GM06990 (cell line): ENCODE measurements around the gene RIBC1.
"Not testable (repeated sequence)": the region's sequence is repeated elsewhere in the genome, so short reads cannot be mapped to it uniquely, and the experiment has no call there.

ENCODE experiments used
- DNase-seq: peaks from one replicate; pipeline ENCODE4 v3.0.0-alpha.2; 2011; ENCODE audit not compliant: insufficient read length; ENCODE audit errors: extremely low read depth
- H3K27me3 ChIP-seq: replicated peaks from 2 replicates; pipeline ENCODE4 v1.6.0; 2011; ENCODE audit warnings: low read length; ENCODE audit not compliant: control insufficient read depth, insufficient read depth
- H3K36me3 ChIP-seq: 2 replicates; pipeline ENCODE4 v1.5.1; 2011; ENCODE audit warnings: low read length; ENCODE audit not compliant: control insufficient read depth, insufficient read depth
- H3K4me3 ChIP-seq: replicated peaks from 2 replicates; pipeline ENCODE4 v1.5.1; 2011; ENCODE audit warnings: low read depth, mild to moderate bottlenecking, control low read depth, low read length
- CTCF ChIP-seq: IDR thresholded peaks from 2 replicates; pipeline ENCODE4 v1.5.1; 2011; ENCODE audit warnings: low read length, control low read depth, mild to moderate bottlenecking, inconsistent platforms; ENCODE audit not compliant: insufficient read depth, poor library complexity, severe bottlenecking

RIBC1 gene

GRCh38 chrX:53403535-53403934, 19.1 kb upstream of the RIBC1 start:
- Histone ChIP-seq H3K4me3 (no peak overlapping the region), H3K27me3 (no peaks in the 10 kb centered on the region), H3K36me3 (peaks cover 27% of the 10 kb centered on the region)
- DNase-seq = no peak
- no peak for TF ChIP-seq CTCF

- H3K27me3 ChIP-seq = no peaks in the 10 kb centered on the region
- DNase-seq = no peak
- H3K36me3 ChIP-seq = peaks cover 35% of the 10 kb centered on the region
- no peak overlapping the region for H3K4me3 ChIP-seq
- no peak for TF ChIP-seq CTCF
Observed at GRCh38 chrX:53412446-53412845, 10.2 kb upstream of the RIBC1 start.

- not testable (repeated sequence) for H3K27me3 ChIP-seq, H3K36me3 ChIP-seq, DNase-seq, H3K4me3 ChIP-seq
Observed at GRCh38 chrX:53420351-53420750, 2.3 kb upstream of the RIBC1 start.

GRCh38 chrX:53421125-53421524, 1.5 kb upstream of the RIBC1 start:
- no peaks in the 10 kb centered on the region for H3K27me3 ChIP-seq
- no peak for TF ChIP-seq CTCF
- no peak for DNase-seq
- no peaks in the 10 kb centered on the region for H3K36me3 ChIP-seq
- peak overlapping the region; percentile 90 for H3K4me3 ChIP-seq

- peak overlapping the region; percentile 90 for H3K4me3 ChIP-seq
- DNase-seq = no peak
- H3K36me3 ChIP-seq = no peaks in the 10 kb centered on the region
- H3K27me3 ChIP-seq = no peaks in the 10 kb centered on the region
- no peak for TF ChIP-seq CTCF
Observed at GRCh38 chrX:53421772-53422085, 944 bp upstream of the RIBC1 start.

GRCh38 chrX:53422086-53422860, 400 bp upstream of the RIBC1 start, which contains the start of gene SMC1A:
Gene SMC1A, minus strand, starts transcription at chrX:53422654. Its CDS starts 54 bp downstream, at chrX:53422600.
- peak within 1 kb of the TSS; percentile 90 for H3K4me3 ChIP-seq
- peak; percentile 97 for DNase-seq
- TF ChIP-seq CTCF = no peak
- no peaks in the 10 kb centered on the region for H3K27me3 ChIP-seq
- H3K36me3 ChIP-seq = no peaks in the 10 kb centered on the region
